NCI-H128 (cell line): ENCODE measurements around the gene DYRK1B.
"Not testable (repeated sequence)": the region's sequence is repeated elsewhere in the genome, so short reads cannot be mapped to it uniquely, and the experiment has no call there.

Experiments used
- DNase-seq: peaks from one replicate; lab custom pipeline; 2025; ENCODE audit not compliant: unreplicated experiment; lab: John Stamatoyannopoulos, UW

DYRK1B gene

GRCh38 chr19:39831679-39832078, 2.3 kb downstream of the DYRK1B start:
- DNase-seq, result no peak

DNA sequence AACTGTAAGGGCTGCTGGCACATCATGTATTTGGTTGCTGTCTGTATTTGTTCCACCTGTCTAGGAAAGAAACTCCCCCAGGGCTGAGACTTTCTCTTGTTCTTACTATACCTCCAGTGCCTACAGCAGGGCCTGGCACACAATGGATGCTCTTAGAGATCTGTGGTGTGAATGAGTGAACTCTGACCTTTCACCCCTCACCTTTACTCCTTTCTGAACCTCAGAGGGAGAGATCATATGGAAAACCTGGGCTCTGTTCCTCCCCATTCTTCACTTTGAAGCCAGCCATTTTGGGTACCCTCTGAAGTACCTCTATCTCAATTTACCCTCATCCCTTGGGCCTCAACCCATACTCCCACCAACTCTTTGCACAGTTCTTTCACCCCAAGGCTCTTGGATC, 3.1 kb downstream of the DYRK1B start:
- DNase-seq, result no peak

GRCh38 chr19:39830406-39830805, 3.6 kb downstream of the DYRK1B start:
- DNase-seq, result no peak

DNA sequence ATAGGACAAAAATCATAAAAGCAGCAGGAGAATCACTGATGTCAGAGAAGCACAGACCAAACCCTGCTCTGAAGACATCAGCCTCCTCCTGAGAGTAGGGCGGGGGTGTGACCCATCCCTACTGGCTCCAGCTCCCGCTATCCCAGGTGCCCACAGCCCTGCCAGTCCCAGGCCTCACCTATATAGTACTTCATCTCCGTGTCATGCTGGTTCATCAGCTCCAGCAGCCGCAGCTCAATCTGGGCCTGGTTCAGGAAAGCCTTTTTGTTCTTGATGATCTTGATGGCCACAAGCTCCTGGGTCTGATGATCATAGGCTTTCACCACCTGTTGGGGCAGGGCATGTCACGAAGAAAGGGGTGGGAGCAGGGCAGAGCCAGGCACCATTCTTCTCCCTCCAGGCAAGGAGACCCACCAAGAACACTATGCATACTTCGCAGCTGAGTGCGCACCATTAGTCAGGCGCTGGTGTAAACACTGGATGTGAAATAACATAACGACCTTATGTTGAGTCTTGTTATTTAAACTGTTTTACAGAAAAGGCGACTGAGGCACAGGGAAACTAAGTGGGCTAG, 4.2 kb downstream of the DYRK1B start:
- no peak for DNase-seq

DNA sequence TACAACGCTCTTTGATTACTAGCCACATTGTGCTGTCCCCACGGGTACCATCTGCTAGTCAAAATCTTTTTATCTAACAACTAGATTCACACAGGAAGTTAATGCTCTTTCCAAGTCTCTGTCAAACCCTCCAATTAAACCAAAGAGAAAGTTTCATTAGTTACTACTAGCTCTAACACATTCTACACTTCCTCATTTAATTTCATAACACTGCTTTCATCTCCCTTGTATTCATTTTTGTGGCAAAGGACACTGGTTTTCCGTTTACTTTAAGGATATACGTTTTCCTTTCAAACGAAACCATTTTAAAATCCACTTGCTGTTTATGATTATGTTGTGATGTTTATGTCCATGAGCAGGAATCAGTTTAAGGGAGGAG, 5.3 kb downstream of the DYRK1B start:
- no peak for DNase-seq

- no peak for DNase-seq
These were observed 5.8 kb downstream of the DYRK1B start for GRCh38 chr19:39828015-39828653.

- no peak for DNase-seq
These were observed 6.7 kb downstream of the DYRK1B start for GRCh38 chr19:39827216-39827615.

- no peak for DNase-seq
These were observed 7.5 kb downstream of the DYRK1B start for GRCh38 chr19:39826311-39826945.

DNA sequence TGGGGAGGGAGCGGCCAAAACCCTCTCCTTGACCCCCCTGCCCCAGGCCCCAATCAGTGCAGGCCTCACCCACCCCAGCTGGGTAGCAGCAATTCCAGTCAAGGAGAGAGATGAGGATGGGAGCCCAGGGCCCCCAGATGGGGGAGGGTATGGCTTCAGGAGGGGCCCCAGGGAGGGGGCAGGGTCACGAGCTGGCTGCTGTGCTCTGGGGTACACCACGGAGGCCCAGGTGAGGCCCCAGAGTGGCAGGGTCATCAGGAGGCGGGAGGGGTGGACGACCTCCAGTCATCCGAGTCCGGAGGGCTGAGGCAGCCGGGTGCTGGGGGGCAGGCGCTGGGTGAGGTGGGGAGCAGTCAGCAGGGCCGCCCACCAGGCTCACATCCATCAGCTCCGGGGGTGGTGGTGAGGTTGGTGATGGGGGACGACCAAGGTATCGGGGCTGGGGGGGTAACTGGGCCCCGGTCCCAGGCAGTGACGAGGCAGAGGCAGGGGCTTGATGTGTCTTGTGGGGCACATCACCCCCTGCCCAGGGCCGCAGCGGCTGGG, 8.4 kb downstream of the DYRK1B start:
- no peak for DNase-seq

DNA sequence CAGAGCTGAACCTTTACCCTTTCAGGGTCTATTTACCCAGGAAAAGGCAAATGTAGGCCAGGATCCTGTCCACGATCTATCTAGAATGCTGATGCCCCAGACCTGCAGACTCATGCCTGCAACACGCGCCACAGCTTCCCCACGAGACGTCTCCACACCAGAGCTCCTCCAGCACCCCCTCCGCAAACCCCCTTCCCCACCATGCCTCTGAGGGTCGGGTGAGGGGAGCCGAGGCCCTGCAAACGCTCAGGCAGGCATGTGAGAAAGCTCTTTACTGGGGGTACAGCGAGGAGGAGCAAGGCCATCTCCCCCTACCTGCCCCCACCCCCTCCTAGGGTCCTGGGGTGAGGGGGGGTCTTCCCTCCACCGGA, 8.9 kb downstream of the DYRK1B start:
- DNase-seq, result no peak

DNA sequence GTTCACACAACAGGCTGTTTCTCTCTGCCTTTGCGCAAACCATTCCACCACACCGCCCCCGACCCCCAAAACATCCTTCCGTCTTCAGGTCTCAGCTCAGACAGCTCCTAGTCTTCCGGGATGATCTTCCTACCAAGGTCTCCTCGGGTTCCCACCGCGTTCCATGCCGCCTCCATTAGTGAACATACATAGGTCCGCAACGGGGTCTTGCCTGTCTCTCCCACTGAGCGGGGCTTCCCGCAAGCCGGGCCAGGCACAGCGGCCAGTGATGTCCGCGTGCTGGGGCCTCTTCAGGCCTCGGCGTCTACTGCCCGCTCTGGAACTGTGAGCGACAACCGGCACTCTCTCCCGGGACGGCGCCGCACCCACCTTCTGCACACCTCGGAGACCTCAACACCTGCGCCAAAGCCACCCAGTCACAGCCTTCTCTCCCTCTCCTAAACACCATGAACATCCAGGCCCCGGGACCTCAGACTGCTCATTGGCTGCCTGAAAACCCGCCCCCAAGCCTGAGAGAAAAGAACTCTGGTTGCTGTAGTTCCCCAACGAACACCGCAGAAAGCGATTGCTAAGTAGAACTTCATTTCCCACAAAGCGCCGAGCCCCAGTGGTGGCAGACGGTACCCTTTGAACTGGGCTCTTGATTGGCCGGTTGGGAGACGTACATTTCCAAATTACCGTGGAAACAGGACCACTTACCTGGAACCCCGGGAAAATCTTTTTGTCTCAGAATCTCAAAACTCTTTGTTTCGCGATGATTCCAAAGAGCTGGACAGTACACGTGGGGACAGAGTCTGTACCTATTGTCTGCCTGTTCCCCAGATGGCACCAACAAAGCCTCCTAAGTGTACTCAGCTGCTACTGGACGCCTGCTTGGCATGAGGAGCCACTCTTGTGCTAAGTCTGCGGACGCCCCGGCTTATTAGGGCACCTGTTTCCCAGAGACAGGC, 9.5 kb downstream of the DYRK1B start:
- peak; percentile 94 for DNase-seq

DNA sequence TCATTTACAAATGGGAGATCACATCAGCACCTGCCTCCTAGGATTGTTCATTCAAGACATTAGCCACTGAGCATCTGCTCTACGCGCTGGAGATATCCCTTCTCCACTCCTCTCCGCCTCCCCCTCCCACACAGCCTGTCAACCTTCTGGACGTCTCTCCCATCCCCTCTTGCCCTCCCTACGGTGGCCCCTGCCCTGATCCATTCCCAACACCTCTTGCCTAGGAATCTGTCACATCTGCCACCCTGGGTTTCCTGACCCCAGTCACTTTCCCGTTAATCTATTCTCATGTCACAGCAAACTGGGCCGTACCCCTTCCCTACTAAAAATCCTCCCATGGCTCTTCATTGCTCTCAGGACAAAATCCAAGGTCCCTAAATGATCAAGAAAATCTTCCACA, 10.3 kb downstream of the DYRK1B start:
- no peak for DNase-seq

GRCh38 chr19:39820696-39821095, 13.3 kb downstream of the DYRK1B start:
- DNase-seq, result no peak

DNA sequence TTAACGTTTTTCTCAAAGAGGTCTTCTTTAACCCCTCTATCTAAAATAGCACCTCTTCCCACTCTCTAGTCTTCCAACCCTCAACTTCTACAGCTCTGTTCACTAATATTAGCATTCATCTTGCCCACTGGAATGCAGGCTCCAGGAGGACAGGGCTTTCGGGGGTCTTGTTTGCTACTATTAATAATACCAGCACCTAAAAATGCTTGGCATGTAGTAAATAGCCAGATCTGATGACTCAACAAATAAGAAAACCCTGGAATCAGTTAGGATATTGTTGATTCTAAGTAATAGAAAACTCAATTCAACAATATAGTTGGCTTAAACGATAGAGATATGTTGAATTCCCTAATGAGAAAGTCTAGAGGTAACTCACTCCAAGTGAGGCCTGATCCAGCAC, 14.2 kb downstream of the DYRK1B start:
- no peak for DNase-seq

DNA sequence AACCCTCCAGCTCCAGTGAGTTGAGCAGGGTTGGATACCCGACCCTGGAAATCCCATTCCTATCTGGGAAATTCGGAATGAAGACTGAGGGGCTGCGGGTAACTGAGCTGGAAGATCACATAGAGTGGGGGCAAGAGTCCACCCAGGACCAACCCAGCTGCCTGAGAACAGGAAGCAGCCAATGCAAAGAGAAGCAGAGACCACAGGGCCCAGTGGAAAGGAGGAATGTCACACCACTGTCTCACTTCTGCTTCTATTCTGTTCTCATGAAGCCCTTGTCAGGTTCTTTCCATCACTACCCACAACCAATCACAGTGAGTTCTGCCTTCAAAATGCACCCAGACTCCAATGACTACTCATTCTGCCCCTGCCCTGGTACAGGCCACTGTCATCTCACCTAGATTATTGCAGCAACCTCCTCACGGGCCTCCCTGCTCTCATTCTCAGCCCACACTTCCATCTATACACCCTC, 15.3 kb downstream of the DYRK1B start:
- no peak for DNase-seq

DNA sequence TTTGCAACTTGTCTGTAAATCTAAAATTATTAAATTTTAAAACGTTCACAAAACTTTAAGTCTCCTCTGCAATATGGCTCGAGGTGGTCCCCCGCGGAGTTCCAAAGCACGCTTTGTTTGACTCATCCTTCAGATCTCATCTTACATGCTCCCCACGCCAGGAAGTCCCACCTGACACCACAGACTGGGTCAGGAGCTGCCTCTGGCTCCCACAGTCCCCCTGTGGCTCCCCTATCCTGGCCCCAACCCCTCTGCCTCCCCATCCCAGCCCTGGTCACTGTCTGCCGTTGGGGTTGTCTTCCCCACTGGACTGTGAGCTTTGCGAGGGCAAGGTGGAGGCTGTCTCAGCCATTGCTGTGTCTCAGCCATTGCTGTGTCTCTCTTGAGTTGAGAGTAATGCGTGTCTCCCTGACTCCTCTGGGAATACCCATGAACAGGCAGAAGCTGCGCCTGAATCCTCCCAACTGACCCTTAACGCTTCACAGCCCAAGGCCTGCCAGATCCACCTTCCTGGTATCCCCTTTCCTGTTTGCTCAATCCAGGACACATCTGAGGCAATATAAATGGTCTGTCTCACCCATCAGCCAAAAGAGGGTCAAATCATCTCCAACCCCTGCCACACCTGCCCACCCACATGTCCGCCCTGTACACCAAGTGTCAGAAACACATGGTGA, 15.9 kb downstream of the DYRK1B start:
- no peak for DNase-seq

DNA sequence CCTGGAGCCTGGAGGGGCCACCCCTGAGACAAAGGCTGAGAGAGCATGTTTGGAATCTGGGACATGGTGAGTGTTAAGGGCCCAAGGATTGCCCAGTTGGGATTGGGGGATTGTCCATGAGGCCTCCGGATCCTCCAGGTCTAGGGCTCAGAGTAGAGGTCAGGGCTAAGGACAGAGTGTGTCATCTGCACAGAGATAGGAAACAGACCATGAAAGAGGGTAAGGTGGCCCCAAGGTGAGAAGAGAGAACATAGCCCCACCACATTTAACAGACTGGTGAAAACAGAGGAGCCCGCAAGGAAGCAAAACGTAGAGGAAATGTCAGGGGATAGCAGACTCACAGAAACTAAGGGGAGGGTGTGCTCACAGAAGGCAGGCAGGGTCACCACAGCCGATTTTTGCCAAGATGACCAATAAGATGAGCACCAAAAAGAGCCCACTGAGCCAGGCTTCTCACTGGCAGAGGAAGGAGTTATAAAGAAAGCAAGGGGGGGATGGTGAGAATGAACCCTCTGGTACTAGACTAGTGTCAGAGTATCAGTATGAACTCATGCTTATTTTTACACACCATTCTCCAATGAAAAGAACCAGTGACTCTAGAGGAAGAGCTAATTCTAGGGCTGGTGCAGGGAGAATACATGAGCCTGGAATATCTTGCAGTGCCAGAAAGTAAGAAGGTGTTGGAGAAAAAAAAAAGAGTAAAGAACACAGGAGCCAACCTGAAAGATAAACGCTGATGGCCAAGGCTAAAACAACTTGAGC, 17.5 kb downstream of the DYRK1B start:
- no peak for DNase-seq

GRCh38 chr19:39814595-39814994, 19.4 kb downstream of the DYRK1B start:
- no peak for DNase-seq

GRCh38 chr19:39814111-39814510, 19.9 kb downstream of the DYRK1B start:
- not testable (repeated sequence) for DNase-seq
